Liver (tissue), 9 donors: ENCODE measurements around the gene DUSP23. TPM values are rescaled to one million over a fixed set of nuclear protein-coding genes. Genes with fewer than 3 reads are reported as not detected.
A peak's percentile ranks its signal among the peaks of the same experiment; 100 is the strongest.

Source experiments
- DNase-seq: peaks from one replicate; pipeline ENCODE4 v3.0.0-alpha.2; 2017; ENCODE audit warnings: low spot score
- H3K27ac ChIP-seq, 2 donors: one replicate each; pipeline ENCODE4 v1.7.0; 2013; ENCODE audit warnings: inconsistent platforms in 2 of 2, low read length in 2 of 2, control low read depth in 1 of 2, low read depth in 1 of 2, mild to moderate bottlenecking in 1 of 2
- H3K27me3 ChIP-seq, 4 donors: one replicate each; pipeline versions ENCODE4 v1.6.1 to v1.7.0; 2013; ENCODE audit warnings: low read length in 3 of 4, inconsistent platforms in 1 of 4, mild to moderate bottlenecking in 1 of 4, moderate library complexity in 1 of 4; ENCODE audit not compliant: control insufficient read depth in 4 of 4, insufficient read depth in 4 of 4
- H3K36me3 ChIP-seq, 4 donors: one replicate each; pipeline versions ENCODE4 v1.6.1 to v1.7.0; 2013; ENCODE audit warnings: low read length in 3 of 4, mild to moderate bottlenecking in 3 of 4, low read depth in 1 of 4, moderate library complexity in 1 of 4; ENCODE audit not compliant: control insufficient read depth in 4 of 4, insufficient read depth in 3 of 4
- H3K4me1 ChIP-seq, 4 donors: one replicate each; pipeline versions ENCODE4 v1.6.1 to v1.7.0; 2013; ENCODE audit warnings: low read length in 3 of 4, mild to moderate bottlenecking in 3 of 4, moderate library complexity in 1 of 4; ENCODE audit not compliant: control insufficient read depth in 4 of 4, insufficient read depth in 4 of 4
- H3K4me3 ChIP-seq, 3 donors: one replicate each; pipeline versions ENCODE4 v1.6.1 to v1.7.0; 2013; ENCODE audit warnings: low read length in 3 of 3, control low read depth in 1 of 3, low read depth in 1 of 3, mild to moderate bottlenecking in 1 of 3
- H3K9ac ChIP-seq, 2 donors: one replicate each; pipeline ENCODE4 v1.7.0; 2013; ENCODE audit warnings: low read length in 2 of 2, mild to moderate bottlenecking in 2 of 2, moderate library complexity in 2 of 2, control low read depth in 1 of 2, low read depth in 1 of 2
- H3K9me3 ChIP-seq, 4 donors: one replicate each; pipeline versions ENCODE4 v1.6.1 to v1.7.0; 2013; ENCODE audit warnings: low read length in 3 of 4; ENCODE audit not compliant: control insufficient read depth in 4 of 4
- ATF3 ChIP-seq: IDR thresholded peaks from 2 replicates; pipeline ENCODE4 v1.6.1; 2016; ENCODE audit warnings: antibody characterized with exemption
- CTCF ChIP-seq: fragments of 150-350 bp; IDR thresholded peaks from 2 replicates; pipeline ENCODE4 v1.5.1; 2017; ENCODE audit warnings: improper control_type of control experiment, low read depth, low read length; ENCODE audit not compliant: missing input control
- EGR1 ChIP-seq, 2 donors: IDR thresholded peaks; 2 replicates each; pipeline ENCODE4 v1.6.1; 2016 to 2018; ENCODE audit warnings: antibody characterized with exemption in 2 of 2, low read depth in 2 of 2
- FOXA1 ChIP-seq: IDR thresholded peaks from 2 replicates; pipeline ENCODE4 v1.6.1; 2016; ENCODE audit warnings: antibody characterized with exemption
- FOXA2 ChIP-seq: IDR thresholded peaks from 2 replicates; pipeline ENCODE4 v1.6.1; 2016; ENCODE audit warnings: antibody characterized with exemption
- GABPA ChIP-seq, 2 donors: IDR thresholded peaks in 1 of 2; conservative IDR thresholded peaks in 1 of 2; 2 replicates each; pipeline ENCODE4 v1.6.1; 2016; ENCODE audit warnings: antibody characterized with exemption in 2 of 2, mild to moderate bottlenecking in 1 of 2, moderate library complexity in 1 of 2
- HNF4A ChIP-seq, 2 donors: conservative IDR thresholded peaks; 2 replicates each; pipeline ENCODE4 v1.6.1; 2016; ENCODE audit warnings: antibody characterized with exemption in 2 of 2, mild to moderate bottlenecking in 2 of 2
- HNF4G ChIP-seq: IDR thresholded peaks from 2 replicates; pipeline ENCODE4 v1.6.1; 2016; ENCODE audit warnings: antibody characterized with exemption
- JUND ChIP-seq, 2 donors: IDR thresholded peaks; 2 replicates each; pipeline ENCODE4 v1.6.1; 2016; ENCODE audit warnings: antibody characterized with exemption in 2 of 2
- MAX ChIP-seq: IDR thresholded peaks from 2 replicates; pipeline ENCODE4 v1.6.1; 2016; ENCODE audit warnings: antibody characterized with exemption
- NR2F2 ChIP-seq: IDR thresholded peaks from 2 replicates; pipeline ENCODE4 v1.6.1; 2016; ENCODE audit warnings: antibody characterized with exemption
- RAD21 ChIP-seq, 2 donors: IDR thresholded peaks; 2 replicates each; pipeline ENCODE4 v1.6.1; 2016; ENCODE audit warnings: antibody characterized with exemption in 2 of 2, mild to moderate bottlenecking in 2 of 2
- REST ChIP-seq: IDR thresholded peaks from 2 replicates; pipeline ENCODE4 v1.6.1; 2016; ENCODE audit warnings: antibody characterized with exemption, mild to moderate bottlenecking
- RXRA ChIP-seq, 2 donors: IDR thresholded peaks; 2 replicates each; pipeline ENCODE4 v1.6.1; 2017 to 2018; ENCODE audit warnings: antibody characterized with exemption in 2 of 2, mild to moderate bottlenecking in 1 of 2
- SP1 ChIP-seq: IDR thresholded peaks from 2 replicates; pipeline ENCODE4 v1.6.1; 2018; ENCODE audit warnings: antibody characterized with exemption, mild to moderate bottlenecking
- TAF1 ChIP-seq: conservative IDR thresholded peaks from 2 replicates; pipeline ENCODE4 v1.6.1; 2016; ENCODE audit warnings: antibody characterized with exemption, mild to moderate bottlenecking
- YY1 ChIP-seq: IDR thresholded peaks from 2 replicates; pipeline ENCODE4 v1.6.1; 2016; ENCODE audit warnings: antibody characterized with exemption, mild to moderate bottlenecking
- ZBTB33 ChIP-seq: IDR thresholded peaks from 2 replicates; pipeline ENCODE4 v1.6.1; 2016; ENCODE audit warnings: antibody characterized with exemption
- WGBS: extraction: QIAGEN DNeasy Blood & Tissue Kit; methylation state at CpG from one replicate; pipeline ENCODE4 v1.1.7; 2013; 5-methylcytosine and 5-hydroxymethylcytosine counted together
- polyA plus RNA-seq, 2 donors: library from polyadenylated mRNA; stranded (reverse) in 1 of 2; unstranded in 1 of 2; fragments of 200-250 nt in 1 of 2; fragments of >200 nt in 1 of 2; fragmentation: Nextera tagmentation in 1 of 2; extraction: Ambion mirVana in 1 of 2; gene quantifications; one replicate each; pipeline versions ENCODE4 v1.2.1 to v1.2.3, GENCODE V29; 2013 to 2015
- total RNA-seq, 2 donors: library from RNA; depleted of rRNA; stranded (reverse); fragments of >200 nt; gene quantifications; one replicate each; pipeline ENCODE4 v1.2.3, GENCODE V29; 2014
- donor health status: healthy.
- donor health status: healthy.
- donor health status: healthy.
- donor health status: healthy.
- donor health status: healthy.

Gene DUSP23
- total and polyA plus RNA-seq, 4 donors, result 26.6 to 192 (median 113) TPM

GRCh38 chr1:159795534-159795933, 14.8 kb downstream of the DUSP23 start:
- no peak overlapping the region for H3K27ac ChIP-seq
- H3K27me3 ChIP-seq, result peaks cover 0 to 2% (median 0%) of the 10 kb centered on the region in 4 donors
- no peak for DNase-seq
- H3K9ac ChIP-seq, result no peak overlapping the region
- 53% methylated on average over 5 of the region's 5 CpGs for WGBS
- H3K4me1 ChIP-seq, result no peaks in the 10 kb centered on the region
- H3K9me3 ChIP-seq, result no peaks in the 10 kb centered on the region
- TF ChIP-seq HNF4A (conservative IDR thresholded peaks at IDR 0.05), result no peak
- TF ChIP-seq CTCF, result no peak
- TF ChIP-seq REST, result no peak
- TF ChIP-seq JUND (IDR thresholded peaks at IDR 0.05), result no peak
- no peak for TF ChIP-seq GABPA (IDR thresholded peaks at IDR 0.05 in 1 of 2, conservative IDR thresholded peaks at IDR 0.05 in 1 of 2)
- TF ChIP-seq HNF4G, result no peak
- no peak for TF ChIP-seq EGR1 (IDR thresholded peaks at IDR 0.05; ENCODE audit: low read depth in 2 of 2)
- no peak for TF ChIP-seq NR2F2
- no peak for TF ChIP-seq FOXA1
- no peak for TF ChIP-seq YY1
- no peak for TF ChIP-seq SP1
- H3K36me3 ChIP-seq, result no peaks in the 10 kb centered on the region
- H3K4me3 ChIP-seq, result no peak overlapping the region

- no peak overlapping the region for H3K4me3 ChIP-seq
- no peak overlapping the region for H3K27ac ChIP-seq
- no peak overlapping the region for H3K9ac ChIP-seq
- no peaks in the 10 kb centered on the region for H3K36me3 ChIP-seq
- TF ChIP-seq SP1 (no peak), FOXA1 (no peak), ATF3 (no peak), GABPA (IDR thresholded peaks at IDR 0.05 in 1 of 2, conservative IDR thresholded peaks at IDR 0.05 in 1 of 2) (no peak), RAD21 (IDR thresholded peaks at IDR 0.05) (peak; percentile 92 to 93), HNF4G (no peak), JUND (IDR thresholded peaks at IDR 0.05) (no peak), HNF4A (conservative IDR thresholded peaks at IDR 0.05) (no peak), ZBTB33 (no peak), REST (no peak), TAF1 (no peak), YY1 (no peak), NR2F2 (peak; percentile 24), FOXA2 (no peak), CTCF (peak; percentile 75), MAX (no peak), RXRA (IDR thresholded peaks at IDR 0.05) (peak in 1 of 2 donors; percentile 13), EGR1 (IDR thresholded peaks at IDR 0.05; ENCODE audit: low read depth in 2 of 2) (peak in 1 of 2 donors; percentile 39)
- no peaks in the 10 kb centered on the region for H3K9me3 ChIP-seq
- H3K27me3 ChIP-seq, result peaks cover 0 to 2% (median 0%) of the 10 kb centered on the region in 4 donors
- H3K4me1 ChIP-seq, result no peaks in the 10 kb centered on the region
- DNase-seq, result peak; percentile 40
- WGBS, result under 1% methylated on average over 2 of the region's 2 CpGs
Observed at GRCh38 chr1:159798893-159799292, 18.1 kb downstream of the DUSP23 start.
